ENCODE results near the gene GARS1.

GARS1 gene

GRCh38 chr7:30654296-30655090, 59.8 kb downstream of the GARS1 start:
- H3K4me1 ChIP-seq (ENCODE audit: control insufficient read depth, insufficient read depth, low read length) = no peaks in the 10 kb centered on the region
- ChIA-PET POLR2A (interaction anchor here (0.9 kb wide), 1 partner anchor 10 kb away, joined by 4 read pairs; no protein-coding TSS in a partner anchor), CTCF (interaction anchor here (0.7 kb wide), 1 partner anchor 23 kb away, joined by 3 read pairs; no protein-coding TSS in a partner anchor)
- no peaks in the 10 kb centered on the region for H3K9me3 ChIP-seq (ENCODE audit: control insufficient read depth, insufficient read depth, low read depth, low read length)
- no peak overlapping the region for H3K27ac ChIP-seq (ENCODE audit: extremely low read depth, low read depth, low read length)
- no peak overlapping the region for H3K4me3 ChIP-seq (ENCODE audit: low read depth, low read length)
- no peak for TF ChIP-seq SCRT2 (tag by site-specific recombination; IDR thresholded peaks at IDR 0.05)
- no peak for TF ChIP-seq GLIS2 (tag by site-specific recombination; IDR thresholded peaks at IDR 0.05)
- no peak for TF ChIP-seq ZNF416 (tag by site-specific recombination; IDR thresholded peaks at IDR 0.05)
- no peak for TF ChIP-seq ZNF571 (tag by site-specific recombination; IDR thresholded peaks at IDR 0.05)
- TF ChIP-seq ZNF843 (tag by site-specific recombination; IDR thresholded peaks at IDR 0.05) = no peak
- no peak for TF ChIP-seq ZNF174 (tag by site-specific recombination; IDR thresholded peaks at IDR 0.05)
- TF ChIP-seq ZBTB8A (tag by site-specific recombination; IDR thresholded peaks at IDR 0.05) = no peak
- TF ChIP-seq HOXA7 (CRISPR knock-in tag; IDR thresholded peaks at IDR 0.05; ENCODE audit: borderline replicate concordance) = no peak
- no peak for TF ChIP-seq SP3 (tag by site-specific recombination; IDR thresholded peaks at IDR 0.05)
- no peaks in the 10 kb centered on the region for H3K36me3 ChIP-seq (ENCODE audit: control insufficient read depth in 2 of 2, insufficient read depth in 1 of 2, low read length in 2 of 2)

GRCh38 chr7:30655096-30655970, 60.7 kb downstream of the GARS1 start:
- CTCF ChIA-PET = no interaction called here
- Histone ChIP-seq H3K36me3 (ENCODE audit: control insufficient read depth in 2 of 2, insufficient read depth in 1 of 2, low read length in 2 of 2) (no peaks in the 10 kb centered on the region), H3K4me3 (ENCODE audit: low read depth, low read length) (no peak overlapping the region), H3K27ac (ENCODE audit: extremely low read depth, low read depth, low read length) (no peak overlapping the region), H3K4me1 (ENCODE audit: control insufficient read depth, insufficient read depth, low read length) (no peaks in the 10 kb centered on the region), H3K9me3 (ENCODE audit: control insufficient read depth, insufficient read depth, low read depth, low read length) (no peaks in the 10 kb centered on the region)
- POLR2A ChIA-PET = no interaction called here
- TF ChIP-seq ZNF473 (tag by site-specific recombination; IDR thresholded peaks at IDR 0.05) (no peak), HOXD13 (CRISPR knock-in tag; IDR thresholded peaks at IDR 0.05; ENCODE audit: borderline replicate concordance) (no peak), ZNF776 (tag by site-specific recombination; IDR thresholded peaks at IDR 0.05; ENCODE audit: borderline replicate concordance) (no peak), ZNF292 (tag by site-specific recombination; IDR thresholded peaks at IDR 0.05; ENCODE audit: borderline replicate concordance, low read depth) (no peak), TCF7L2 (IDR thresholded peaks at IDR 0.05; ENCODE audit: borderline replicate concordance, low read depth, low read length) (no peak), ZSCAN5A (tag by site-specific recombination; IDR thresholded peaks at IDR 0.05) (no peak), ZNF10 (tag by site-specific recombination; IDR thresholded peaks at IDR 0.05) (no peak), SCRT1 (tag by site-specific recombination; IDR thresholded peaks at IDR 0.05; ENCODE audit: borderline replicate concordance) (no peak), ZBTB6 (tag by site-specific recombination; IDR thresholded peaks at IDR 0.05) (no peak), ZNF488 (tag by site-specific recombination; IDR thresholded peaks at IDR 0.05) (no peak), PRDM10 (tag by site-specific recombination; IDR thresholded peaks at IDR 0.05) (no peak), ZBTB10 (tag by site-specific recombination; IDR thresholded peaks at IDR 0.05) (no peak), ZNF138 (tag by site-specific recombination; IDR thresholded peaks at IDR 0.05; ENCODE audit: borderline replicate concordance) (no peak)
